Measurements from ENCODE around the gene PDCD6IP. TPM values are rescaled to one million over a fixed set of nuclear protein-coding genes. Genes with fewer than 3 reads are reported as not detected.

Gene PDCD6IP
- total and polyA plus RNA-seq, 2 of the 13 experiments (the other 11 are each of a cell fraction or from before 2014, with no cell fraction given), result 62.5 to 85.6 TPM

GRCh38 chr3:33883951-33884561 lies 85.6 kb downstream of the PDCD6IP start:
- Histone ChIP-seq H3K4me3 (replicated peaks in 1 of 3; ENCODE audit: insufficient read depth in 1 of 3, low read depth in 2 of 3, low read length in 3 of 3) (0 out of 6 replicates have a peak overlapping the region, but pooled peaks of 1 of the 3 experiments have one; percentile 13), H3K27me3 (ENCODE audit: control insufficient read depth in 1 of 2, insufficient read depth in 2 of 2, low read length in 2 of 2) (0 out of 5 replicates have a peak, but pooled peaks cover 0 to 4% of the 10 kb centered on the region in 2 experiments), H3K4me1 (ENCODE audit: insufficient read depth, low read length) (peaks cover 12% of the 10 kb centered on the region), H3K36me3 (replicated peaks in 1 of 2; ENCODE audit: control insufficient read depth in 1 of 2, insufficient read depth in 2 of 2, low read length in 2 of 2) (no peaks in the 10 kb centered on the region), H3K4me2 (ENCODE audit: low read depth, low read length) (peak overlapping the region; percentile 65), H3K9ac (ENCODE audit: insufficient read depth, low read depth, low read length) (no peak overlapping the region), H4K20me1 (ENCODE audit: insufficient read depth, low read length) (no peaks in the 10 kb centered on the region), H3K9me3 (ENCODE audit: low read length) (no peaks in the 10 kb centered on the region), H2AFZ (ENCODE audit: low read length) (no peak overlapping the region), H3K27ac (ENCODE audit: extremely low read length, insufficient read depth, low read length) (no peak overlapping the region), H3K79me2 (ENCODE audit: insufficient read depth, low read length) (no peaks in the 10 kb centered on the region)
- intact Hi-C loops (cut with micrococcal nuclease; ENCODE audit: unreplicated experiment) (loop anchor here (1.0 kb wide), 1 partner anchor 131 kb away; no protein-coding TSS in a partner anchor), in situ Hi-C loops (cut with HindIII; ENCODE audit: extremely low pct_ligation_motif_present, low pct_unique_long_range_greater_than_20kb) (loop anchor here (5.0 kb wide), 2 partner anchors 133 to 798 kb away; no protein-coding TSS in a partner anchor)
- DNase-seq (ENCODE audit: low spot score) (peak; percentile 26), FAIRE-seq (peak; percentile 82), ATAC-seq (peak; percentile 94)
- 4% methylated on average over 12 of the region's 12 CpGs for WGBS (ENCODE audit: low lambda C conversion rate)
- no TSS peak for BruUV-seq (replicated peaks)
- POLR2A ChIA-PET, result no interaction called here
- CTCF ChIA-PET (ENCODE audit: low intra/inter-chr PET ratio, low total read pairs), result interaction anchor here (1.4 to 2.0 kb wide), 3 partner anchors 127 to 799 kb away, joined by 4 to 17 read pairs (median 4); no protein-coding TSS in a partner anchor
- TF ChIP-seq RAD21 (CRISPR knock-in tag; IDR thresholded peaks at IDR 0.05), result 0 out of 2 replicates have a peak, but pooled peaks have one; percentile 39
- no peak for TF ChIP-seq WIZ (CRISPR knock-in tag; IDR thresholded peaks at IDR 0.05)
- no peak for TF ChIP-seq PCBP1 (IDR thresholded peaks at IDR 0.05; ENCODE audit: borderline replicate concordance, low read depth, low read length)
- no peak for TF ChIP-seq KMT2B (CRISPR knock-in tag; IDR thresholded peaks at IDR 0.05)
- TF ChIP-seq STAG1 (CRISPR knock-in tag; IDR thresholded peaks at IDR 0.05), result peak; percentile 60
- TF ChIP-seq CTCF (CRISPR knock-in tag; IDR thresholded peaks at IDR 0.05), result peak; percentile 58
- TF ChIP-seq ZMYM3 (CRISPR knock-in tag; IDR thresholded peaks at IDR 0.05), result no peak
- no peak for TF ChIP-seq ZKSCAN8 (CRISPR knock-in tag; IDR thresholded peaks at IDR 0.05; ENCODE audit: borderline replicate concordance)
- TF ChIP-seq ZNF619 (CRISPR knock-in tag; IDR thresholded peaks at IDR 0.05), result no peak
